Chondrocyte (in vitro differentiated cells): ENCODE measurements around the gene MEFV. TPM values are rescaled to one million over a fixed set of nuclear protein-coding genes. Genes with fewer than 3 reads are reported as not detected.

Experiments
- DNase-seq: peaks from one replicate; pipeline ENCODE4 v3.0.0; 2021; ENCODE audit warnings: mixed read lengths, low spot score
- H3K27ac Mint-ChIP-seq: one replicate; pipeline ENCODE4 v1.8.0; 2021; ENCODE audit warnings: mild to moderate bottlenecking, moderate library complexity, mixed read lengths; ENCODE audit not compliant: unreplicated experiment
- H3K27me3 Mint-ChIP-seq: 2 replicates; pipeline ENCODE4 v1.8.0; 2021; ENCODE audit warnings: low read depth, mixed read lengths
- H3K36me3 Mint-ChIP-seq: 2 replicates; pipeline ENCODE4 v1.8.0; 2021; ENCODE audit warnings: low read depth, mixed read lengths
- H3K4me1 Mint-ChIP-seq: 2 replicates; pipeline ENCODE4 v1.8.0; 2021; ENCODE audit warnings: low read depth, mild to moderate bottlenecking, mixed read lengths
- H3K4me3 Mint-ChIP-seq: one replicate; pipeline ENCODE4 v1.8.0; 2021; ENCODE audit warnings: mild to moderate bottlenecking, moderate library complexity, mixed read lengths; ENCODE audit not compliant: unreplicated experiment
- H3K9me3 Mint-ChIP-seq: 2 replicates; pipeline ENCODE4 v1.8.0; 2021; ENCODE audit warnings: low read depth, mixed read lengths
- total RNA-seq: library from RNA; stranded (reverse); gene quantifications from 3 replicates; pipeline ENCODE4 v1.2.1, GENCODE V29; 2021
- TF ChIP-seq, protein P1 (sequence below): fragments of 200-600 bp; sonication (generic); IDR thresholded peaks from 2 replicates; pipeline ENCODE4 v1.5.0; 2021; ENCODE audit warnings: antibody characterized with exemption, mild to moderate bottlenecking, moderate library complexity

The MEFV gene
- total RNA-seq, 1 donor from 2014 or later, result not detected

DNA sequence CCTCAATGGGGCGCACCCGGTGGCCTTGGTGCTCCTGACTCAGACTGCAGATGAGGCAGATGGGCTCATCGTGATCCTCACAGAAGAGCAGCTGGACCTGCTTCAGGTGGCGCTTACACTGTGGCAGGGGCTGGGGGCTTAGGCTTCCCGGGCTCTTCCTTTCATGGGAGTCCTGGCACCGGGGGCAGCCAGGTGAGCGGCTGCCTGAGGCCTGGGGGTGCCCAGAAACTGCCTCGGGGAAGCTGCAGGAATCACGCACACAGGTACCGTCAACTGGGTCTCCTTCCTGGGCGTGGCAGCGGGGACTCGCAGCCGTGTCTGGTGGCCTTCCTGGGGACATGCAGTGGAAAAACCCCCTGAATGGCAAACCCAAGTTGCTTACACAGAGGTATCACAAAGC is 7.0 kb downstream of the MEFV start:
- H3K9me3 Mint-ChIP-seq, result no peaks in the 10 kb centered on the region

DNA sequence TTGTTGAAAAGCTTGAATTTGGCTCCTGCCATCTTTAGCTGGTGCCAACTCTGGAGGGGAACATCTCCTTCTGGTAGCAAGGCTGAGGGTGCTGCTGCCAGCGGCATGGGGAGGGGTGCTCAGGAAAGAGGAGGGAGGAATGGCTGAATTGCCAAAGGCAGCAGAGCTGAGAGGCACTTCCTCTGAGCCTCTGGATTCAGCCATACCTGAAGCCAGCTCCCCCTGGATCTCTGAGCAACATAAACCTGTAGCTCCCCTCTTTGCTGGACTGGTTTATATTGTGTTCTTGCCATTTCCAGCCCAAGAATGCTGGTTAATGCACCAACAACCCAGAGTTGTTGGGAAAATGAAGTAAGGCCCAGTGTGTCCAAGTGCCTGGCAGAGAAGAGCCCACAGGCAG is 7.4 kb downstream of the MEFV start:
- DNase-seq, result no peak
- H3K4me3 Mint-ChIP-seq, result no peak overlapping the region
- no peaks in the 10 kb centered on the region for H3K36me3 Mint-ChIP-seq
- H3K9me3 Mint-ChIP-seq, result no peaks in the 10 kb centered on the region
- peaks cover 10% of the 10 kb centered on the region for H3K27me3 Mint-ChIP-seq
- no peak overlapping the region for H3K27ac Mint-ChIP-seq
- H3K4me1 Mint-ChIP-seq, result no peaks in the 10 kb centered on the region
- TF ChIP-seq, protein P1, sequence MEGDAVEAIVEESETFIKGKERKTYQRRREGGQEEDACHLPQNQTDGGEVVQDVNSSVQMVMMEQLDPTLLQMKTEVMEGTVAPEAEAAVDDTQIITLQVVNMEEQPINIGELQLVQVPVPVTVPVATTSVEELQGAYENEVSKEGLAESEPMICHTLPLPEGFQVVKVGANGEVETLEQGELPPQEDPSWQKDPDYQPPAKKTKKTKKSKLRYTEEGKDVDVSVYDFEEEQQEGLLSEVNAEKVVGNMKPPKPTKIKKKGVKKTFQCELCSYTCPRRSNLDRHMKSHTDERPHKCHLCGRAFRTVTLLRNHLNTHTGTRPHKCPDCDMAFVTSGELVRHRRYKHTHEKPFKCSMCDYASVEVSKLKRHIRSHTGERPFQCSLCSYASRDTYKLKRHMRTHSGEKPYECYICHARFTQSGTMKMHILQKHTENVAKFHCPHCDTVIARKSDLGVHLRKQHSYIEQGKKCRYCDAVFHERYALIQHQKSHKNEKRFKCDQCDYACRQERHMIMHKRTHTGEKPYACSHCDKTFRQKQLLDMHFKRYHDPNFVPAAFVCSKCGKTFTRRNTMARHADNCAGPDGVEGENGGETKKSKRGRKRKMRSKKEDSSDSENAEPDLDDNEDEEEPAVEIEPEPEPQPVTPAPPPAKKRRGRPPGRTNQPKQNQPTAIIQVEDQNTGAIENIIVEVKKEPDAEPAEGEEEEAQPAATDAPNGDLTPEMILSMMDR, result no peak

More for the DNA sequence above, 7.0 kb downstream of the MEFV start:
- Mint-ChIP-seq H3K4me1 (no peaks in the 10 kb centered on the region), H3K27me3 (peaks cover 6% of the 10 kb centered on the region), H3K27ac (no peak overlapping the region), H3K36me3 (no peaks in the 10 kb centered on the region), H3K4me3 (no peak overlapping the region)
- TF ChIP-seq, protein P1, result no peak
- no peak for DNase-seq

DNA sequence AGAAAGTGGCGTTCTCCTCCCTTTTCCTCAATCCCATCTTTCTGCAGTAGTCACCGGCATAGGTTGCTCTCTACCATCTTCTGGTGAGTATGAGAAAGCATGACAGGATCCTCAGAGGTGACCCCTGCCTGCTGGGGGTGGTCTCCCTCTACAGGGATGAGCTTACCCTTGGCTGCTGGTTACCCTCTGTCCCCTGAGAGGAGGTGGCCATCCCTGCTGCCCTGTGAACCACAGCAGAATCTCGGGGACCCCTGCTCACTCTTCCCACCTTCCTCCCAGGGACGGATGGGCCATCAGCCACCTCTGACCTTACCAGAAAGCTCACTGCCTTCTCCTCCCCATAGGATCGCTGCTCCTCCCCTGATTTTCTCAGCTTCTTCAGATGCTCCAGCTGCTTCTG is 7.8 kb downstream of the MEFV start:
- Mint-ChIP-seq H3K4me3 (no peak overlapping the region), H3K36me3 (no peaks in the 10 kb centered on the region), H3K27me3 (peaks cover 11% of the 10 kb centered on the region), H3K9me3 (no peaks in the 10 kb centered on the region), H3K4me1 (no peaks in the 10 kb centered on the region), H3K27ac (no peak overlapping the region)
- TF ChIP-seq, protein P1, result no peak
- DNase-seq, result no peak

DNA sequence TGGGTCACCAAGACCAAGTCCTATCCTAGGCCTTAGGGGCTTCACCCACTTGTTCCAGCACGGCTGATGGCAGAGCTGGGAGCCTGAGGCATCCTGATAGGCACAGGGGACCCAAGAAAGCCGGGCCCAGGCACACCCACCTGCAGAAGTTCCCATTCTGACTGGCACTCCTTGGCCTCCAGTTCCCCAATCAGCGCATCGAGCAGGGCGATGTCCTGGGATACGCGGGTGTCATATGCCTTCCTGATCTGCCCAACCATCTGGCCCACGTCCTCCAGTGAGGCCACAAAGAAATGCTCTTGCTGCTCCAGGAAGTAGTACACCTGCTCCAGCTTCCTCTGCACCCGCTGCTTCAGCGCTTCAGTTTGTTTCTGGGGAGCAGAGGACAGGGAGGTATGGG is 9.6 kb downstream of the MEFV start:
- Mint-ChIP-seq H3K9me3 (no peaks in the 10 kb centered on the region), H3K27ac (no peak overlapping the region), H3K4me3 (no peak overlapping the region), H3K4me1 (no peaks in the 10 kb centered on the region), H3K36me3 (no peaks in the 10 kb centered on the region), H3K27me3 (peaks cover 11% of the 10 kb centered on the region)
- DNase-seq, result no peak
- TF ChIP-seq, protein P1, result no peak

DNA sequence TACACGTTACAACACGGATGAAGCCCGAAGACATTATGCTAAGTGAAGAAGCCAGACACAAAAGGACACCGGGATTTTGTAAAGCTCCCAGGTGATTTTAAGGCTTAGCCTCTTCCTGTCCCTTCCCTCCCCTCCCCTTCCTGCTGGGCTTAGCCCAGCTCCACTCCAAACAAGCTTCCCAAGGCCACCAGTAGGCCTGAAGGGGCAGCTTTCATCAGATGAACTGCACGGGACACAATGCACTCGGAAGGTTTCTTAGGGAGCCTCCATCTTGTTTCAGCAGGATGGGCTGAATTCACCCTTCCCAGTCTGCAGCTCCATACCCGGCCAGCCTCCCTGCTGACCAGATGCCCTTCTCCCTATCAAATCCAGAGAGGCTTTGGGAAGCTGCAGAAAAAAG is 10.4 kb downstream of the MEFV start:
- H3K9me3 Mint-ChIP-seq, result no peaks in the 10 kb centered on the region
- TF ChIP-seq, protein P1, result no peak
- H3K4me1 Mint-ChIP-seq, result no peaks in the 10 kb centered on the region
- H3K4me3 Mint-ChIP-seq, result no peak overlapping the region
- no peaks in the 10 kb centered on the region for H3K36me3 Mint-ChIP-seq
- DNase-seq, result no peak
- peaks cover 12% of the 10 kb centered on the region for H3K27me3 Mint-ChIP-seq
- no peak overlapping the region for H3K27ac Mint-ChIP-seq
